Measurements from ENCODE around the gene POLR3GL.
"Not testable (repeated sequence)": the region's sequence is repeated elsewhere in the genome, so short reads cannot be mapped to it uniquely, and the experiment has no call there.

POLR3GL gene

GRCh38 chr1:145927916-145928643 lies 36.4 kb upstream of the POLR3GL start:
- H3K9me3 ChIP-seq (ENCODE audit: insufficient read depth, low read length, severe bottlenecking), result no peaks in the 10 kb centered on the region
- H3K4me3 ChIP-seq (ENCODE audit: low read depth in 1 of 2, low read length in 2 of 2), result peak overlapping the region; percentile 70 to 93
- peaks cover 3% of the 10 kb centered on the region; the same call in 1 of the 2 replicates for H4K20me1 ChIP-seq (ENCODE audit: insufficient read depth, low read length)
- peaks cover 25% of the 10 kb centered on the region for H3K4me1 ChIP-seq (ENCODE audit: insufficient read depth, low read length)
- peaks cover 29% of the 10 kb centered on the region for H3K36me3 ChIP-seq (ENCODE audit: insufficient read depth, low read length)
- TF ChIP-seq EZH2 (IDR thresholded peaks at IDR 0.05; ENCODE audit: borderline replicate concordance, low read depth, low read length, severe bottlenecking), result no peak
- no peak for TF ChIP-seq CTCF (IDR thresholded peaks at IDR 0.05; ENCODE audit: borderline replicate concordance, extremely low read depth, low read length, poor library complexity, severe bottlenecking)
- peaks cover 25% of the 10 kb centered on the region for H3K79me2 ChIP-seq (ENCODE audit: insufficient read depth, low read length)
- H3K27ac ChIP-seq (ENCODE audit: low read length), result peak overlapping the region; percentile 99
- no peak for ATAC-seq (ENCODE audit: insufficient read depth, low read depth)
- peak overlapping the region; percentile 97 for H3K9ac ChIP-seq (ENCODE audit: low read depth, low read length)
- peak; percentile 36 for DNase-seq
- H3K27me3 ChIP-seq (ENCODE audit: insufficient read depth, low read length, poor library complexity), result no peaks in the 10 kb centered on the region
- H2AFZ ChIP-seq (ENCODE audit: low read depth, low read length), result peak overlapping the region; percentile 76
- peak overlapping the region; percentile 91 for H3K4me2 ChIP-seq (ENCODE audit: insufficient read depth, low read length)

GRCh38 chr1:145932522-145933009 lies 31.9 kb upstream of the POLR3GL start:
- H3K4me3 ChIP-seq (ENCODE audit: low read depth in 1 of 2, low read length in 2 of 2); H3K9me3 ChIP-seq (ENCODE audit: insufficient read depth, low read length, severe bottlenecking); H3K27ac ChIP-seq (ENCODE audit: low read length); ATAC-seq (ENCODE audit: insufficient read depth, low read depth); H3K4me2 ChIP-seq (ENCODE audit: insufficient read depth, low read length); DNase-seq; H3K27me3 ChIP-seq (ENCODE audit: insufficient read depth, low read length, poor library complexity); H4K20me1 ChIP-seq (ENCODE audit: insufficient read depth, low read length); H3K9ac ChIP-seq (ENCODE audit: low read depth, low read length); H3K79me2 ChIP-seq (ENCODE audit: insufficient read depth, low read length); H2AFZ ChIP-seq (ENCODE audit: low read depth, low read length): not testable (repeated sequence)
- Histone ChIP-seq H3K4me1 (ENCODE audit: insufficient read depth, low read length) (peaks cover 14% of the 10 kb centered on the region), H3K36me3 (ENCODE audit: insufficient read depth, low read length) (peaks cover 39% of the 10 kb centered on the region)

GRCh38 chr1:145935708-145936107 lies 28.8 kb upstream of the POLR3GL start:
- Histone ChIP-seq H3K4me3 (ENCODE audit: low read depth in 1 of 2, low read length in 2 of 2) (no peak overlapping the region), H2AFZ (ENCODE audit: low read depth, low read length) (no peak overlapping the region), H3K36me3 (ENCODE audit: insufficient read depth, low read length) (peaks cover 46% of the 10 kb centered on the region), H3K9me3 (ENCODE audit: insufficient read depth, low read length, severe bottlenecking) (no peaks in the 10 kb centered on the region), H3K79me2 (ENCODE audit: insufficient read depth, low read length) (no peaks in the 10 kb centered on the region), H3K27ac (ENCODE audit: low read length) (no peak overlapping the region), H3K27me3 (ENCODE audit: insufficient read depth, low read length, poor library complexity) (no peaks in the 10 kb centered on the region), H4K20me1 (ENCODE audit: insufficient read depth, low read length) (no peaks in the 10 kb centered on the region), H3K9ac (ENCODE audit: low read depth, low read length) (no peak overlapping the region), H3K4me1 (ENCODE audit: insufficient read depth, low read length) (no peaks in the 10 kb centered on the region), H3K4me2 (ENCODE audit: insufficient read depth, low read length) (no peak overlapping the region)
- DNase-seq (no peak), ATAC-seq (ENCODE audit: insufficient read depth, low read depth) (no peak)
- TF ChIP-seq EZH2 (IDR thresholded peaks at IDR 0.05; ENCODE audit: borderline replicate concordance, low read depth, low read length, severe bottlenecking), result no peak
- TF ChIP-seq CTCF (IDR thresholded peaks at IDR 0.05; ENCODE audit: borderline replicate concordance, extremely low read depth, low read length, poor library complexity, severe bottlenecking), result no peak

- TF ChIP-seq EZH2 (IDR thresholded peaks at IDR 0.05; ENCODE audit: borderline replicate concordance, low read depth, low read length, severe bottlenecking) (no peak), CTCF (IDR thresholded peaks at IDR 0.05; ENCODE audit: borderline replicate concordance, extremely low read depth, low read length, poor library complexity, severe bottlenecking) (no peak)
- no peak overlapping the region for H3K4me3 ChIP-seq (ENCODE audit: low read depth in 1 of 2, low read length in 2 of 2)
- ATAC-seq (ENCODE audit: insufficient read depth, low read depth), result no peak
- H4K20me1 ChIP-seq (ENCODE audit: insufficient read depth, low read length), result no peaks in the 10 kb centered on the region
- H3K4me1 ChIP-seq (ENCODE audit: insufficient read depth, low read length), result no peaks in the 10 kb centered on the region
- no peak overlapping the region for H2AFZ ChIP-seq (ENCODE audit: low read depth, low read length)
- DNase-seq, result no peak
- no peak overlapping the region for H3K27ac ChIP-seq (ENCODE audit: low read length)
- no peaks in the 10 kb centered on the region for H3K9me3 ChIP-seq (ENCODE audit: insufficient read depth, low read length, severe bottlenecking)
- H3K4me2 ChIP-seq (ENCODE audit: insufficient read depth, low read length), result no peak overlapping the region
- H3K36me3 ChIP-seq (ENCODE audit: insufficient read depth, low read length), result peaks cover 50% of the 10 kb centered on the region
- no peak overlapping the region for H3K9ac ChIP-seq (ENCODE audit: low read depth, low read length)
- no peaks in the 10 kb centered on the region for H3K27me3 ChIP-seq (ENCODE audit: insufficient read depth, low read length, poor library complexity)
- H3K79me2 ChIP-seq (ENCODE audit: insufficient read depth, low read length), result no peaks in the 10 kb centered on the region
Measured at GRCh38 chr1:145936247-145936646, 28.2 kb upstream of the POLR3GL start.
